HG03439 (cell line): ENCODE measurements around the gene ZBTB20.

Source experiments
- ATAC-seq: cut with Tn5 transposase; IDR thresholded peaks from one replicate; pipeline ENCODE4 v1.9.1; 2021; ENCODE audit warnings: mild to moderate bottlenecking, moderate library complexity; ENCODE audit not compliant: unreplicated experiment

Gene ZBTB20

DNA sequence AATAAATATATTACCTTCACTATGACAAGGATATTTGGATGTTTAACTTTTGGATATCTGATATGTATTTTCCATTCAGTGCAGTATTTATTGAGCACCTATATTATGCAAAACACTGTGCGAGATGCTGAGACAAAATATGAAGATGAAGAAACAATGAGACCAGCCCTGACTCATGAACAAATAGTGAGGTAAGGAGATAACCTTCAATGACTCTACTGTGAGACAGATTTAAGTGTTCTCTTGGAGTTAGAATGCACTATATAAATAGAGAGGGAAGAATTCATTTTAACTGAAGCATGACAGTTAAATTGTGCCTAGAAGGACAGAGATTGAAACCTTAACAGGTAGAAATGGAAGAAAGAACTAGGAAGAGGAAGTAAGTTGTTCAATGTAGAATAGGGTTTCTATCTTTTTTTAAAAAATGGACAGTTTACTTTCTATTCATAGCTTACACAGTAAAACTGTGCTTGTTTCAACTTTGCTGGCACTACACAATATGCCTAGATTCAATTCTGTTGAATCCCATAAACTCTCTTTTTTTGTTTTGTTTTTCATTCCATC is 124.2 kb downstream of the ZBTB20 start:
- ATAC-seq = no peak

GRCh38 chr3:115022199-115022598 is 124.9 kb downstream of the ZBTB20 start:
- no peak for ATAC-seq

GRCh38 chr3:115021061-115021460 is 126.0 kb downstream of the ZBTB20 start:
- ATAC-seq = no peak

- no peak for ATAC-seq
These were observed 127.2 kb downstream of the ZBTB20 start for GRCh38 chr3:115019900-115020299.

DNA sequence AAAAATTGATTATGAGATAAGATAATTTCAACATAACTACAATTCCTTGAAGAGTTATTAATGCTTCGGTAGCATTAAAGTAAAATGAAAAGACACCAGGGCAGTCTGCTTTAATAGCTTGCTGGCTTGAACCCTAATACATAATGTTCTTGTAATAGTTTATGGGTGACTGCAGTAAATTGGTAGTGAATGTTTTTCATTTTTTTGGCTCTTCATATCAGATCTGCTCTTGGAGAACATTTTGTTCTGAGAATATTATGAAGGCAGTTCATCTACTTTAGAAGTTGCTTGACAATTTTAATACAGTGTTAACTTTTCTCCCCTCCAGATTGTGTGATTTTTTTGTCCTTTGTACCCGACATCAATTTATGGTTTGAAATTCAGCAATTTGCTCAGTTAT is 128.4 kb downstream of the ZBTB20 start:
- no peak for ATAC-seq

- ATAC-seq = no peak
These were observed 139.1 kb downstream of the ZBTB20 start for GRCh38 chr3:115007966-115008365.

DNA sequence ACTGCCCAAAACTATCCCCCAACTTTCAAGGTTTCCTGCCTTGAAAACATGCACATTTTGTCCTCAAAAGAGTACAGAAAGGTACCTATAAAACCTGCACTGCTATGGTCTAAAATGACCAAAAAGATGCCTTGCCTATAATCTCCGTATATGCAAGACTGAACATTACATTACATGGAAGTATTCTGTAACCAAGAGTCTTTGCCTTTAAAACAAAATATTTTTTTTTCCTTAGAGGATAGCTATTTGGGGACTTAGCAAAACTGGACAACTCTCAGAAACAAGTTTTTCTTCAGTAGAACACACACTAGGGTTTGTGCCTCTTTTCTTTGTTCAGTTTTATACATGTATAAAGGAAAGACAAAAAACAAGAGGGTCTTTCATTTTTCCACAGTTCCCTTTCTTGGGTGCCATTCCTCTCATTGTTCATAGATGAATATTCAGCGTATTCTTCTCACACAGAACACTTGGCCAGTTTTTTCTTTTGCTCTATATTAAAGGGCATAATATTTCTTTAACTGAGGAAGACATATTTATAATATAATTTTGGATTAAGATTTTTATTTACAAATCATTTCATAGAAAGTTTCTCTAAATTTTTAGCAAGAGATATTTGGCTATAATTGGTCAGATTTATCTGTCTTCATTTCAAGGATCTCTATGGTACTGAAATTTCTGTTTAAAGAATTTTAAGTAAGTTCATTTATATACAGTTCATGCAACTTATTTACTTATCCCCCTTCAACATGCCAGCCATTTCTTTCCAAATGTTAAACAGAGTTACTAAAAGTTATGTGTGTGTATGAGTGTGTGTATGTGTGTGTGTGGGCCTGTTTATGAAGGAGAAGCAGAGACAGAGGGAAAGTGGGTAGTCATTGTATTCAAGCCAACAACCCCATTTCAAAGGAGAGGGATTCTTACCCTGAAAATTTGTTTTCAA is 142.6 kb downstream of the ZBTB20 start:
- ATAC-seq = no peak

GRCh38 chr3:114998971-114999579 is 148.0 kb downstream of the ZBTB20 start:
- no peak for ATAC-seq

DNA sequence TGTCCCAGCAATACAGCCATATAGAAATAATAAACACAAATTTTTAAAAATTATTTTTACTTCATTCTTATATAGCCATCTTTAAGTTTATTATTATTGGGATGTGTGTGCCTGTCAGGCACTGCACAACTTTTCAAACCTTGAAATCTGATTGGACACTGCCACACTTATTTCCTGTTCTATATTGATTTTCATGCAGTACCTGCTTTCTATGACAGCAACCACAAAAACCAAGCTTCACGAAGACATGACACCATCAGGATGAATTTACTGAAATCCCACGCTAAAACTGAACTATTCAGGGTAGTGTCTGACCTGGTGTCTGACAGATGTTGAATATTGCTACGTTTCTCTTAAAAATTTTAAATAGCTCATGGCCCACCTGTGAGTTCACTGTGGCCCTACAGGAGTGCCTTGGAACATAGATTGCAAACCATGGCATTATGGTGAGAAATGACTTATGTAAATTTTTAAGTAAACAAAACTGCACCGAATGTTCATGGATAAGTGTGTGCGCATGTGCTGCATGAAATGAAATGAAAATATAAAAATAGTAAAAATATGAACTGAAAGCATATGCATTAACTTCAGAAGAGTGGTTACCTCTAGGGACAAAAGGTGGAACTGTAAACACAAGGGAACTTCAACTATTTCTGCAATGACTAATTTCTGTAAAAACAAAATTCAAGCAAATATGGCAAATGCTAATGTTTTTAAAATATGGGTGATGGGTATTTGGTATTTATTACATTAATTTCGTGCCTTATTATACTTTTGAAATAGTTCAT is 152.3 kb downstream of the ZBTB20 start:
- ATAC-seq = no peak

- no peak for ATAC-seq
These were observed 161.3 kb downstream of the ZBTB20 start for GRCh38 chr3:114985776-114986175.

DNA sequence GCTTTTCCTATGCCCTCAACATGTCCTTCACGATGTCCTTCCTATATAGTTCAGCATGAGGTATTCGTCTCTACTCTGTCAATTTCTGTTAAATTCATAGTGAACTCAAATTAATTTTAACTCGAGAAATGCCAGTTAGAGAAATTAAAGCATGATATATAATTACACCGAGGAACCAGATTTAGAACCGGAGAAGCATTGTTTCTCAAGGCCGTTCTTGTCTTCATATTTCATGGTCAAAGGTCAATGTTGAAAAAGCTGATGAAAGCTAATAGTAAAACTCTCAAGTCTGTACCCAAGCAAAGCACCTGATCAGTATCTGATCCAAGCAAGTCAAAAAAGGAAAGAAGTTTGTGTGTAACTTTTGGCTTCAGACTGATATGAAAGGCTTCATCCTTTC is 163.8 kb downstream of the ZBTB20 start:
- no peak for ATAC-seq

- peak; percentile 99 for ATAC-seq
These were observed 172.7 kb downstream of the ZBTB20 start for GRCh38 chr3:114974387-114974786.

DNA sequence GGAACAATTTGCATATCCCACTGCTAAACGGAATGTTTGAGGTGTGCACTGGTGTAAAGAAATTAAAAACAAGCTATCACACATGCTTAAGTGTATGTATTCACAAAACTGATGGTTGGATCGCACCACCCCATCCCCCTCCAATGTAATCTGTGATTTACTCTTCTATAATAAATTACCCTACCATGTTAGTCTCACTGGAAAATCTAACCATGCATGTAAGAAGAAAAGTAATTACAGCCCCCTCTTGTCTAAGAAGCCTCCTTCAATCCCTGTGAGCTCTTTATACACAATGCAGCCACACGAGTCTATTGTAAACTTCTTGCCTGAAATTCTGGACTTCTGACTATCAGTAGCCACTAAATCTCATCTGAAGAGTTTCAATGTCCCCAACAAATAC is 173.6 kb downstream of the ZBTB20 start:
- no peak for ATAC-seq

DNA sequence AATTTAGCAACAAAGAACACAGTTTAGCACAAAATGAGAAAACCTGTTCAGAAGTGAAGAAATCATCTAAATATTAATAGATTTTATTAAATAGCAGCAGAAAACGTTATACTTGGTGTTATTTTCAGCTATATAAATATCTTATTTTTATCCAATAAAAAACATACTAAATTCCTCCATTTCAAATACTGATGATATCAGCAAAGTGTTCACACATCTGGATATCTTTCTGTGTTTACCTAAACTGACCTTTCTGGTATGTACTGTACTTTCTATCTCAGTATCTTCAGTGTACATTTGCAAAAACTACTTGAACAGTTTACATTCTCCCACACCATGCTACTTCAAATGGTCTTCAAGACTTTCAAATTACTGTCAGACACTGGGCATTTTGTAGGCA is 179.9 kb downstream of the ZBTB20 start:
- ATAC-seq = no peak

DNA sequence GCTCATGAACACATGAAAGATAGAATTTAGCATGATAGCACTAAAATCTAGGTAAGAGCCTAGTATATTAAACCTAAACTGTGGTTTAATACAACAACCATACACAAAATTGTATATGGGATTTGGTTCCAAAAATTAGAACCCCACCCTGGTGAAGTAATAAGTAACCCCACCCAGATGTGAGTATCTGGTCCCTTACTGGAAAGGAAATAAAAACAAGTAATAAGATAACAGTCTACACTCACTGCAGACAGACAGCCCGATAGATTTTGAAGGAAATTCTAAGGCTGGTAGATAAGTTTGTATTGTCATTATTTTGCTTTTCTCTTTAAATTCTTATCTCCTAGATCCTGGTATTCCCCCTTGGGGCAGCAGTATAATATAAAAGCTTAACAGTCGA is 184.9 kb downstream of the ZBTB20 start:
- ATAC-seq = no peak

DNA sequence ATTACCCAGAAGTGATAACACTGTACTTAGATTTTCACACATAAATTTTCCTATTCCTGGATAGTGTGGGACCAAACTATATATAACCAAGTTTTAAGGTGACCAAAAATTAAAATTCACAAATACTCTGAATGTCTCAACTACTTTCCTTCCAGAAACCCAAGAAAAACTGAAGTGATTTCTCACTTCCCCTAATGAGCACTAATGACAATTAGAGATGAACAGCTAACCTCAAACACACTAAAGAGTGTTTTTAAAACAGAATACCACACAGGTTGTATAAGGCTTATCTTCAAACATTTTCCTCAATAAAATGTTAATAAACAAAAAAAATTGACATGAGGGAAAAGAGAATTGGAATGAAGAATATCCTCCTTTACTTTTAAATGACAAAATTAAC is 188.2 kb downstream of the ZBTB20 start:
- no peak for ATAC-seq

GRCh38 chr3:114953800-114954199 is 193.3 kb downstream of the ZBTB20 start:
- ATAC-seq = no peak

- ATAC-seq = no peak
These were observed 193.8 kb downstream of the ZBTB20 start for GRCh38 chr3:114953215-114953799.

DNA sequence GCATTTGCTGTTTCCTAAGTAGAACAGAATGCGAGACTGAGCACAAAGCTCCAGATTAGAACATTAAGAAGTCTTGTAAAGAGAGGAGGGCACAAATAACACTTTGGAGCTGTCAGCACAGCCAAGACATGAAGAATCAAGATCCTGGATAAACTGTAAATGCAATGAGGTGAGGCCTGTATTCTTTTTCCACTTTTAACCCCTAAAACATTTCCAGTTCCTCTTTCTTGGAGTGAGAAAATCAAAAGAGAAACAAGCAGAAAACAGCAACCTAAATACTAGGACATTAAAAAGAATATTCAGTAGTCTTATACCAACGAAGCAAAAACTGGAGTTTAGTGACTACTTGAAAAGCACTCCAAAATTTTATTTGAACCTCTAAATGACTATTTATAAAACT is 204.3 kb downstream of the ZBTB20 start:
- no peak for ATAC-seq

GRCh38 chr3:114941626-114942309 is 205.3 kb downstream of the ZBTB20 start:
- ATAC-seq = no peak
